Esophagus squamous epithelium (tissue), 4 donors: Measurements from ENCODE around the gene MPO.

Experiments used
- CTCF ChIP-seq, 6 experiments: fragments of 450-650 bp in 4 of 6; fragments of 200-600 bp in 2 of 6; sonication (generic) in 2 of 6; IDR thresholded peaks; one replicate each; pipeline ENCODE4 v1.5.1; 2016 to 2019; ENCODE audit warnings: antibody characterized with exemption in 6 of 6, mild to moderate bottlenecking in 4 of 6, moderate library complexity in 4 of 6
- POLR2A ChIP-seq, 4 donors: fragments of 450-650 bp; IDR thresholded peaks; one replicate each; pipeline ENCODE4 v1.6.1; 2017; ENCODE audit warnings: antibody characterized with exemption in 4 of 4, mild to moderate bottlenecking in 4 of 4, moderate library complexity in 3 of 4

GRCh38 chr17:58278661-58279015 lies 2.1 kb downstream of the MPO start:
- TF ChIP-seq CTCF (IDR thresholded peaks at IDR 0.05) (no peak), POLR2A (IDR thresholded peaks at IDR 0.05) (no peak)
